ENCODE measurements around the gene TMEM229A. TPM values are rescaled to one million over a fixed set of nuclear protein-coding genes. Genes with fewer than 3 reads are reported as not detected.

Gene TMEM229A
- total RNA-seq, 4 donors from 2014 or later = not detected

DNA sequence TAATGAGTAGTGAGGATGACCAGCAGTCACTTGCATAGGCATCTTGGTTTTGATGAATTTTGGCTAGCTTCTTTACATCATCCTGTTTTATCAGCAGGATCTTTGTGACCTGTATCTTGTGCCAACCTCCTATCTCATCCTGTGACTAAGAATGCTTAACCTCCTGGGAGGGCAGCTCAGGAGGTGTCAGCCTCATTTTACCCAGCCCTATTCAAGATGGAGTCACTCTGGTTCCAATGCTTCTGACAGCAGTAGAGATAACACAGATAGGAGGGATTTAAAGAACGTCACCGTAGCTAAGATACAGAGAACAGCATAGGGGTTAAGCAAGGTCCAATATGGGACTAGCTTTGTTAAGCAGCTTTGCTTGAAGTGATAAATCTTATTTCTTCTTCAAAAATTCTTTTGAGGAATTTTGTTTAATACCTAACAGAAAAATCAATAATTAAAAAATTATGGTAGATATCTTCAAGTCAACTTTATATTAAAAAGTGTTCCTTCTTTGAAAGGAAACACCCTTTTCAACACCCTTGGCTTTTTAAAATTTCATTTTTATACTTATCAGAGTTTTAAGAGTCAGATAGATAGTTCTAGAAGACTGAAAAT lies 39.9 kb downstream of the TMEM229A start:
- H3K27ac ChIP-seq (replicated peaks in 1 of 4) = no peak overlapping the region
- H3K9me3 ChIP-seq = no peaks in the 10 kb centered on the region
- H3K4me1 ChIP-seq = peaks cover 0 to 7% (median 1%) of the 10 kb centered on the region in 4 donors
- 84% methylated on average over 2 of the region's 2 CpGs for WGBS
- intact Hi-C loops (cut with DNase I) = no loop called here
- H3K36me3 ChIP-seq = no peaks in the 10 kb centered on the region
- DNase-seq (ENCODE audit: extremely low spot score) = no peak
- H3K4me3 ChIP-seq = no peak overlapping the region
- H3K27me3 ChIP-seq = no peaks in the 10 kb centered on the region
- TF ChIP-seq EP300 (IDR thresholded peaks at IDR 0.05) (no peak), POLR2AphosphoS5 (IDR thresholded peaks at IDR 0.05) (no peak), POLR2A (IDR thresholded peaks at IDR 0.05; ENCODE audit: low read depth) (no peak)
- TF ChIP-seq, protein P1, sequence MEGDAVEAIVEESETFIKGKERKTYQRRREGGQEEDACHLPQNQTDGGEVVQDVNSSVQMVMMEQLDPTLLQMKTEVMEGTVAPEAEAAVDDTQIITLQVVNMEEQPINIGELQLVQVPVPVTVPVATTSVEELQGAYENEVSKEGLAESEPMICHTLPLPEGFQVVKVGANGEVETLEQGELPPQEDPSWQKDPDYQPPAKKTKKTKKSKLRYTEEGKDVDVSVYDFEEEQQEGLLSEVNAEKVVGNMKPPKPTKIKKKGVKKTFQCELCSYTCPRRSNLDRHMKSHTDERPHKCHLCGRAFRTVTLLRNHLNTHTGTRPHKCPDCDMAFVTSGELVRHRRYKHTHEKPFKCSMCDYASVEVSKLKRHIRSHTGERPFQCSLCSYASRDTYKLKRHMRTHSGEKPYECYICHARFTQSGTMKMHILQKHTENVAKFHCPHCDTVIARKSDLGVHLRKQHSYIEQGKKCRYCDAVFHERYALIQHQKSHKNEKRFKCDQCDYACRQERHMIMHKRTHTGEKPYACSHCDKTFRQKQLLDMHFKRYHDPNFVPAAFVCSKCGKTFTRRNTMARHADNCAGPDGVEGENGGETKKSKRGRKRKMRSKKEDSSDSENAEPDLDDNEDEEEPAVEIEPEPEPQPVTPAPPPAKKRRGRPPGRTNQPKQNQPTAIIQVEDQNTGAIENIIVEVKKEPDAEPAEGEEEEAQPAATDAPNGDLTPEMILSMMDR (IDR thresholded peaks at IDR 0.05) = no peak

GRCh38 chr7:123987445-123987844 lies 45.4 kb downstream of the TMEM229A start:
- no peak overlapping the region for H3K4me3 ChIP-seq
- no peaks in the 10 kb centered on the region for H3K36me3 ChIP-seq
- TF ChIP-seq POLR2AphosphoS5 (IDR thresholded peaks at IDR 0.05) (no peak), EP300 (IDR thresholded peaks at IDR 0.05) (no peak), POLR2A (IDR thresholded peaks at IDR 0.05; ENCODE audit: low read depth) (no peak)
- TF ChIP-seq, protein P1 (IDR thresholded peaks at IDR 0.05) = no peak
- intact Hi-C loops (cut with DNase I) = no loop called here
- no peaks in the 10 kb centered on the region for H3K4me1 ChIP-seq
- H3K9me3 ChIP-seq = no peaks in the 10 kb centered on the region
- no peaks in the 10 kb centered on the region for H3K27me3 ChIP-seq
- no peak overlapping the region for H3K27ac ChIP-seq (replicated peaks in 1 of 4)
- DNase-seq (ENCODE audit: extremely low spot score) = no peak
- 77% methylated on average over 2 of the region's 2 CpGs for WGBS

Other genes starting within 250 kb of the TMEM229A start
- not detected for gene HYAL4, start 187.9 kb downstream of the TMEM229A start, total RNA-seq
- not detected for gene SPAM1, start 107.8 kb downstream of the TMEM229A start, total RNA-seq

All from esophagus muscularis mucosa (tissue), 4 donors.